T-cell (primary cell): ENCODE measurements around the gene SAPCD2. TPM values are rescaled to one million over a fixed set of nuclear protein-coding genes. Genes with fewer than 3 reads are reported as not detected.

Experiments
- ATAC-seq, 4 experiments: fragments of 200-7000 bp in 3 of 4; fragments of 150-1000 bp in 1 of 4; cut with Tn5 transposase; replicated peaks in 1 of 4; 1 replicate in 3 of 4; 2 replicates in 1 of 4; pipeline ENCODE4 v1.10.0; 2021; ENCODE audit warnings: moderate library complexity in 3 of 4, mild to moderate bottlenecking in 2 of 4, moderate number of reproducible peaks in 1 of 4
- CTCF ChIA-PET, 2 donors: fragments of 300-600 bp; sonication (Branson Sonifier 250); formaldehyde crosslinking; loops; one replicate each; lab custom pipeline; 2022; ENCODE audit warnings: antibody characterized with exemption in 2 of 2; lab: Charles Lee
- POLR2A ChIA-PET, 2 donors: fragments of 300-600 bp; sonication (Branson Sonifier 250); formaldehyde crosslinking; loops; one replicate each; lab custom pipeline; 2022; ENCODE audit warnings: antibody characterized with exemption in 2 of 2; lab: Charles Lee
- DNase-seq, 35 experiments: peaks; one replicate each; pipeline versions ENCODE4 v3.0.0 to v3.0.0-alpha.2; 2013 to 2023
- H3K27ac ChIP-seq: one replicate; pipeline ENCODE4 v1.5.1; 2013; ENCODE audit warnings: low read length
- H3K27me3 ChIP-seq, 2 experiments: replicated peaks in 1 of 2; 1 replicate in 1 of 2; 2 replicates in 1 of 2; pipeline versions ENCODE4 v1.6.1 to v1.7.0; 2013; ENCODE audit warnings: low read length in 1 of 2, mixed read lengths in 1 of 2; ENCODE audit not compliant: control insufficient read depth in 2 of 2, insufficient read depth in 2 of 2; ENCODE audit errors: extremely low read depth in 1 of 2
- H3K36me3 ChIP-seq, 2 donors: 1 replicate in 1 of 2; 2 replicates in 1 of 2; pipeline versions ENCODE4 v1.6.1 to v1.7.0; 2013; ENCODE audit warnings: low read length in 1 of 2; ENCODE audit not compliant: control insufficient read depth in 2 of 2, insufficient read depth in 1 of 2; ENCODE audit errors: extremely low read depth in 1 of 2
- H3K4me1 ChIP-seq, 2 experiments: 1 replicate in 1 of 2; 2 replicates in 1 of 2; pipeline versions ENCODE4 v1.6.1 to v1.7.0; 2013; ENCODE audit warnings: low read length in 2 of 2, mixed read lengths in 1 of 2; ENCODE audit not compliant: insufficient read depth in 2 of 2, control insufficient read depth in 1 of 2; ENCODE audit errors: extremely low read depth in 1 of 2
- H3K4me3 ChIP-seq, 2 donors: 1 replicate in 1 of 2; 2 replicates in 1 of 2; pipeline versions ENCODE4 v1.5.1 to v1.7.0; 2013; ENCODE audit warnings: mild to moderate bottlenecking in 2 of 2, low read length in 1 of 2, moderate library complexity in 1 of 2; ENCODE audit not compliant: control insufficient read depth in 1 of 2; ENCODE audit errors: extremely low read depth in 1 of 2
- H3K9me3 ChIP-seq: 2 replicates; pipeline ENCODE4 v1.7.0; 2013
- H3K27ac Mint-ChIP-seq, 2 donors: one replicate each; pipeline ENCODE4 v1.8.0; 2020 to 2021; ENCODE audit warnings: mild to moderate bottlenecking in 2 of 2, mixed read lengths in 2 of 2
- H3K27me3 Mint-ChIP-seq, 2 donors: one replicate each; pipeline ENCODE4 v1.8.0; 2021 to 2022; ENCODE audit warnings: mixed read lengths in 2 of 2
- H3K36me3 Mint-ChIP-seq: one replicate; pipeline ENCODE4 v1.8.0; 2021; ENCODE audit warnings: mixed read lengths
- H3K4me1 Mint-ChIP-seq, 3 donors: one replicate each; pipeline ENCODE4 v1.8.0; 2020 to 2022; ENCODE audit warnings: mixed read lengths in 3 of 3, mild to moderate bottlenecking in 1 of 3
- H3K4me3 Mint-ChIP-seq, 3 donors: one replicate each; pipeline ENCODE4 v1.8.0; 2020 to 2022; ENCODE audit warnings: mild to moderate bottlenecking in 3 of 3, mixed read lengths in 3 of 3, moderate library complexity in 3 of 3
- H3K9me3 Mint-ChIP-seq, 3 donors: one replicate each; pipeline ENCODE4 v1.8.0; 2020 to 2022; ENCODE audit warnings: mixed read lengths in 3 of 3
- WGBS: methylation state at CpG from one replicate; pipeline ENCODE4 v1.1.5; 2013; ENCODE audit warnings: missing lambda C conversion rate; ENCODE audit not compliant: insufficient coverage; 5-methylcytosine and 5-hydroxymethylcytosine counted together
- total RNA-seq, 35 experiments: library from RNA in 6 of 35; stranded (reverse) in 6 of 35; fragments of 120-200 nt in 1 of 35; gene quantifications; one replicate each; pipeline versions ENCODE4 v1.2.1 to v1.2.4 and lab custom pipeline; 2013 to 2026

The SAPCD2 gene
- total RNA-seq, 5 donors from 2014 or later (not counting 1 experiment from before 2014, with no cell fraction given), result 0.33 to 1.0 (median 0.83) TPM

DNA sequence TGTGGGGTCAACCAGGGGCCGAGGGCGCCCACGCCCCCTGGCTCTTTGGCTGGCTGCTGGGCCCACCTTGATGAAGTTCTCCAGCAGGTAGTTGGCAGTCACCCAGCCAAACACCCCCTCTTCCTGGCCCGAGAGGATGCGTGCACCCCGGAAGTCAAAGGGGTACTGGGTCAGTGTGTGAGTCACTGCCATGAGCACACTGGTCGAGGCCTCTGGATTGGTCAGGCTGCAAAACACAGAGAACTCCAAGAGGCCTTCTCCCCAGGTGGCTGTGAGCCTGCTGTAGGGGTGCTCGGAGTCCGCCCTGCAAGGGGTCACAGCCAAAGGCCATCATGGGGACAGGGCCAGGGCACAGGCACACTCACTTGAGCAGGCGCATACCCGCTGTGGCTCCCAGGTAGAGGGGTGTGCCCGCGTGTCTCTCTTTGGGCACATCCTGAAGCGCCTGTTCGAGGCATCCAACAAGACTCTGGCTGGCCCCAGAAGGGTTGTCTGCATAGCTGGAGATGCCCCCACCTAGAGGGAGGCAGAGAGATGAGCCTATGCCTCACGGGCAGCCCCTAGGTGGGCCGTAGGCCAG lies 19.1 kb downstream of the SAPCD2 start:
- Histone ChIP-seq H3K4me3 (no peak overlapping the region), H3K27ac (no peak overlapping the region), H3K27me3 (peaks cover 3 to 82% of the 10 kb centered on the region in 2 experiments), H3K4me1 (peaks cover 2 to 39% of the 10 kb centered on the region in 2 experiments), H3K36me3 (no peaks in the 10 kb centered on the region), H3K9me3 (no peaks in the 10 kb centered on the region)
- Mint-ChIP-seq H3K27me3 (peaks cover 6 to 49% of the 10 kb centered on the region in 2 donors), H3K4me3 (no peak overlapping the region), H3K27ac (no peak overlapping the region), H3K4me1 (peaks cover 0 to 7% (median 4%) of the 10 kb centered on the region in 3 donors), H3K36me3 (no peaks in the 10 kb centered on the region), H3K9me3 (no peaks in the 10 kb centered on the region)
- DNase-seq (no peak), ATAC-seq (no peak)
- CTCF ChIA-PET, result no interaction called here
- POLR2A ChIA-PET, result no interaction called here
- WGBS, result 97% methylated on average over 10 of the region's 17 CpGs

GRCh38 chr9:137050570-137050969 lies 19.8 kb downstream of the SAPCD2 start:
- CTCF ChIA-PET, result no interaction called here

GRCh38 chr9:137049544-137050449 lies 20.6 kb downstream of the SAPCD2 start:
- H3K9me3 Mint-ChIP-seq, result no peaks in the 10 kb centered on the region
- Histone ChIP-seq H3K27me3 (peaks cover 2 to 91% of the 10 kb centered on the region in 2 experiments), H3K9me3 (no peaks in the 10 kb centered on the region), H3K4me1 (peaks cover 2 to 51% of the 10 kb centered on the region in 2 experiments), H3K36me3 (no peaks in the 10 kb centered on the region), H3K27ac (no peak overlapping the region), H3K4me3 (no peak overlapping the region)
- H3K36me3 Mint-ChIP-seq, result no peaks in the 10 kb centered on the region
- DNase-seq (peak in 21 of 35 experiments; percentile 34 to 74 (median 47)), ATAC-seq (peak in 1 of 4 experiments; percentile 28)
- peaks cover 4 to 12% (median 8%) of the 10 kb centered on the region in 3 donors for H3K4me1 Mint-ChIP-seq
- no peak overlapping the region for H3K27ac Mint-ChIP-seq
- peaks cover 6 to 54% of the 10 kb centered on the region in 2 donors for H3K27me3 Mint-ChIP-seq
- ChIA-PET POLR2A (no interaction called here), CTCF (no interaction called here)
- no peak overlapping the region for H3K4me3 Mint-ChIP-seq
- WGBS, result 30% methylated on average over 33 of the region's 38 CpGs

More at GRCh38 chr9:137050570-137050969, 19.8 kb downstream of the SAPCD2 start:
- Mint-ChIP-seq H3K9me3 (no peaks in the 10 kb centered on the region), H3K4me1 (peaks cover 0 to 7% (median 4%) of the 10 kb centered on the region in 3 donors), H3K27me3 (peaks cover 6 to 50% of the 10 kb centered on the region in 2 donors), H3K4me3 (no peak overlapping the region), H3K36me3 (no peaks in the 10 kb centered on the region), H3K27ac (no peak overlapping the region)
- no peak for DNase-seq
- Histone ChIP-seq H3K36me3 (no peaks in the 10 kb centered on the region), H3K4me1 (peaks cover 2 to 43% of the 10 kb centered on the region in 2 experiments), H3K4me3 (no peak overlapping the region), H3K27me3 (peaks cover 3 to 85% of the 10 kb centered on the region in 2 experiments), H3K27ac (no peak overlapping the region), H3K9me3 (no peaks in the 10 kb centered on the region)
- no peak for ATAC-seq
- POLR2A ChIA-PET, result no interaction called here
- WGBS, result 67% methylated on average over 5 of the region's 5 CpGs

DNA sequence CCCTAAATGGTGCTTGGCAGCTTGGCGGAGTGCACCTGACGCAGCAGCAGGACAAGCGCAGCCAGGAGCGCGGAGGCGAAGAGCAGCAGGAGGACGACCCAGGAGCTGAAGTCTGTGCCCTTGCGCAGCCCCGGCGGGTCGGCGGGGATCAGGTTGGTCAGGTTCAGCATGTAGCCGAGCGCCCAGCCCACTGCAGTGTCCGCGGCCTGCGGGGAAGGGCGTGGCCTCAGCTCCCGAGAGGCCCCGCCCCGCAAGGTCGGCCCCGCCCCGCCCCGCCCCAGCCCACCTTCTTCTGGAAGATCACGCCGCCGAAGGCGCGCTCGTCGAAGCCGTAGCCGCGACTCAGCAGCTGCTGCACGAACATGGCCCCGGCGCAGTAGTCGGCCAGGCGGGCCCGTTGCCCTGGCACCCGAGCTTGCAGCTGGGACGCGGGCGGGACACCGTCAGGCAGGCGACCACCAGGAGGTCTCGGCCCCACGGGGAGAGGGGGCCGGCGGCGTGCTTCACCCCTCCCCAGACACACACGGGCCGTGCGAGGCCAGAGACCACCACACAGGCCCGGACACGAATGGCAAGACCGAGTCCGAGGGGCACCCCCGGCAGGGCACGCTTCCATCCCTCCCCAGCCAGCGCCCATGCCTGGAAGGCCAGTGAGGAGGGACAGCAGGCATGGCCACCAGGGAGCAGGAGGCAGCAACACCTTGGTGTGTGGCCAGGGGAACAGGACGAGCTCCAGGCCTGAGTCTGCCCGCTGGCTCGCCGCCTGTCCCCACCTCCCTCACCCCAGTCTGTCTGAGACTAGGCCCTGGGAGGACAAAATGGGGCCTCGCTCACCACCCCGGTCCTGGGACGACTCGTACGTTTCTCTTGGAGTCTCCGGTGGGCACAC lies 21.5 kb downstream of the SAPCD2 start:
- no peak overlapping the region for H3K27ac Mint-ChIP-seq
- POLR2A ChIA-PET, result no interaction called here
- no peaks in the 10 kb centered on the region for H3K9me3 ChIP-seq
- no peak overlapping the region for H3K27ac ChIP-seq
- H3K4me1 Mint-ChIP-seq, result peaks cover 8 to 20% (median 16%) of the 10 kb centered on the region in 3 donors
- H3K4me3 ChIP-seq, result no peak overlapping the region
- peaks cover 6 to 60% of the 10 kb centered on the region in 2 donors for H3K27me3 Mint-ChIP-seq
- no peaks in the 10 kb centered on the region for H3K9me3 Mint-ChIP-seq
- H3K36me3 ChIP-seq, result no peaks in the 10 kb centered on the region
- 39% methylated on average over 57 of the region's 72 CpGs for WGBS
- ATAC-seq, result no peak
- H3K36me3 Mint-ChIP-seq, result no peaks in the 10 kb centered on the region
- peaks cover 11 to 55% of the 10 kb centered on the region in 2 experiments for H3K4me1 ChIP-seq
- H3K4me3 Mint-ChIP-seq, result no peak overlapping the region
- CTCF ChIA-PET, result interaction anchor here in 1 of 2 donors (1.0 kb wide), 1 partner anchor 17 kb away, joined by 5 read pairs; the partner anchor contains the start of gene FUT7
- DNase-seq, result no peak
- peaks cover 2 to 93% of the 10 kb centered on the region in 2 experiments for H3K27me3 ChIP-seq

DNA sequence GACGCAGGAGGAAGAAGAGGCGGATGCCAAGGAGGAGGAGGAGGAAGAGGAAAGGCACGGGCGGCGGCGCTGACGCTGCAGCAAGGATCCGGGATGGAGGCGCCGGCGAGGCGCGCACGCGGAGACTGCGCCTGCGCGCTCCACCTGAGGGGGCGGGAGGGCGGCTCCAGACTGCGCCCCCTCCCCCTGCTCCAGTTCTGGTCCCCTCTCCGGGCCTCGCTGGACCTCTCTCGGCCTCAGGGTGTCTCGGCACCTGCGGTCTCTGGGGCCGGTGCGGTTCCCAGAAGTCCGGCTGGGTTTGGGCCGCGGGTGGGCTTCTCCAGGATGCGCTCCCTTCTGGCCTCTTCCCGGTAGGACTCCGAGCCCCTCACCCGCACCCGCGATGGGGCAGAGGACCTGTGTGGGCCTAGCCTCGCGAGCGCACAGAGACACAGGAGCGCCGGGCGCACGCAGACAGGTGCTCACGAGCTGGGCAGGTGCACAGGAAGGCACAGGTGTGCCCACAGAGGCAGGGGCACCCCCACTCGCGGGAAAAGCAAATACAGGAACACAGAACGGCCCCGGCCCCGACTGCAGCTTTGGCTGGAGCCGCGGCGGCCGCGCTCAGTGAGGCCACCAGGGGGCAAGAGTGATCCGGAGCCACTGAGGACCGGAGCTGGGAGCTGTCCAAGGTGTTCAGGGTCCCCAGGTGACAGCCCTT lies 24.1 kb downstream of the SAPCD2 start, which contains the start of gene NPDC1:
NPDC1 (minus strand) TSS at position 90 of the 700 bp plus-strand sequence. CDS start 188 bp downstream, outside the sequence.
- no peaks in the 10 kb centered on the region for H3K36me3 Mint-ChIP-seq
- H3K27ac Mint-ChIP-seq, result no peak within 1 kb of the TSS
- H3K36me3 ChIP-seq, result no peaks in the 10 kb centered on the region
- H3K9me3 Mint-ChIP-seq, result no peaks in the 10 kb centered on the region
- H3K4me1 Mint-ChIP-seq, result peaks cover 8 to 22% (median 20%) of the 10 kb centered on the region in 3 donors
- no peaks in the 10 kb centered on the region for H3K9me3 ChIP-seq
- no peak within 1 kb of the TSS for H3K27ac ChIP-seq
- 1% methylated on average over 57 of the region's 57 CpGs for WGBS
- peaks cover 11 to 48% of the 10 kb centered on the region in 2 experiments for H3K4me1 ChIP-seq
- H3K4me3 Mint-ChIP-seq, result peak within 1 kb of the TSS; percentile 63 to 81 (median 76)
- ATAC-seq (peak; percentile 76 to 81 (median 78)), DNase-seq (peak; percentile 46 to 87 (median 71))
- H3K4me3 ChIP-seq, result peak within 1 kb of the TSS; percentile 50 to 55
- CTCF ChIA-PET, result interaction anchor here (0.6 to 1.4 kb wide), 20 partner anchors 11 to 248 kb away, joined by 3 to 9 read pairs (median 4); partner anchors contain the start of genes FUT7 (in 1 of the 2), RNF224 (in 1 of the 2), SAPCD2 (in 1 of the 2) and TUBB4B (in 1 of the 2)
- H3K27me3 ChIP-seq, result peaks cover 2 to 91% of the 10 kb centered on the region in 2 experiments
- H3K27me3 Mint-ChIP-seq, result peaks cover 6 to 54% of the 10 kb centered on the region in 2 donors
- POLR2A ChIA-PET, result interaction anchor here in 1 of 2 donors (0.6 kb wide), 1 partner anchor 319 kb away, joined by 5 read pairs; no protein-coding TSS in a partner anchor
